ACC112 (cell line): ENCODE measurements around the gene ALOX15.
A peak's percentile ranks its signal among the peaks of the same experiment; 100 is the strongest.
"Not testable (repeated sequence)": the region's sequence is repeated elsewhere in the genome, so short reads cannot be mapped to it uniquely, and the experiment has no call there.

Source experiments
- H2AFZ ChIP-seq: fragments of 200-600 bp; sonication (generic); one replicate; pipeline ENCODE4 v1.6.0; 2017; ENCODE audit warnings: antibody characterized with exemption, low read length; ENCODE audit not compliant: unreplicated experiment
- H3K27ac ChIP-seq: fragments of 200-600 bp; sonication (generic); 2 replicates; pipeline ENCODE4 v1.5.1; 2014; ENCODE audit warnings: low read depth, mild to moderate bottlenecking, antibody characterized with exemption, low read length, moderate library complexity
- H3K27me3 ChIP-seq: fragments of 200-600 bp; sonication (generic); 2 replicates; pipeline ENCODE4 v1.6.1; 2014; ENCODE audit warnings: mild to moderate bottlenecking, antibody characterized with exemption, low read length, moderate library complexity, mixed read lengths; ENCODE audit not compliant: insufficient read depth
- H3K36me3 ChIP-seq: fragments of 200-600 bp; sonication (generic); 2 replicates; pipeline ENCODE4 v1.6.1; 2016; ENCODE audit warnings: mild to moderate bottlenecking, antibody characterized with exemption, low read length, moderate library complexity, mixed read lengths; ENCODE audit not compliant: insufficient read depth
- H3K4me1 ChIP-seq: fragments of 200-600 bp; sonication (generic); one replicate; pipeline ENCODE4 v1.6.1; 2016; ENCODE audit warnings: low read length, mixed read lengths; ENCODE audit not compliant: insufficient read depth, unreplicated experiment, control insufficient read depth
- H3K4me3 ChIP-seq: fragments of 200-600 bp; sonication (generic); 2 replicates; pipeline ENCODE4 v1.5.1; 2014; ENCODE audit warnings: mild to moderate bottlenecking, low read depth, low read length
- H3K79me2 ChIP-seq: fragments of 200-600 bp; sonication (generic); one replicate; pipeline ENCODE4 v1.6.0; 2016; ENCODE audit warnings: low read length; ENCODE audit not compliant: control insufficient read depth, unreplicated experiment, insufficient read depth

ALOX15 gene

DNA sequence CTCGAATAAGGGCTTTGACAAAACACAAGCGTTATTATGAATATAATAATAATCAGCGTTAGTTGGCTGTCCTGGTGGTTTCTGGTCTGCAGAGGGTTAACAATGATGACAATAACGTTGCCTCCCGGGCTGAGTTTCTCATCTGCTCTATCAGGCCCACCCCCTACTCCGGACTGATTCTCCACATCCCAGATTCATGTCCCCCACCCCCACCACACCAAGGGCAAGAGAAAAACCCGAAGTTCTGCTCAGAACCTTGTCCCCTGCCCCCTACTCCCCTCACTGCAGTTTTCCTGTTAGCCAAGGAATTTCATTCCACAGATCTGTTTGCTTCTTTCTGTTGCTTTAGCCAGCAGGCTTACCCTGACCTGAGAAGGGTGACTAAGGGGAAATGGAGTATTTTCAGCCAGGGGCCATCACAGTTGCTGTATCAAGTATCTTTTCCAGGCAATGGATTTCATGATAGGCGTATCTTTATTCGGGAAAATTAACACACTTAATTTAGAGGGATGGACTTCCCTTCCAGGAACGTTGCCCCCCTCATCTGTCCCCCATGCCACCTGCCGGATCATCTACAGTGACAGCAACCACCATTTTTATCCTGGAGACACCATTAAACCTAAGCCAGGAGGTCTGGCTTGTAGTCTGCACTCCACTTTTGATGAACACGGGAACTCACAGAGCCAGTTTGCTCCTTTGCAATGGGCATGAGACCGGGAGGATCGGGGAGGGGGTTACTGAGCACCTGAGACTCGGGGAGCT is 23.7 kb downstream of the ALOX15 start:
- Histone ChIP-seq H3K4me3 (no peak overlapping the region), H3K79me2 (no peaks in the 10 kb centered on the region), H3K4me1 (no peaks in the 10 kb centered on the region), H3K27me3 (peaks cover 19% of the 10 kb centered on the region), H2AFZ (no peak overlapping the region), H3K36me3 (no peaks in the 10 kb centered on the region), H3K27ac (no peak overlapping the region)

DNA sequence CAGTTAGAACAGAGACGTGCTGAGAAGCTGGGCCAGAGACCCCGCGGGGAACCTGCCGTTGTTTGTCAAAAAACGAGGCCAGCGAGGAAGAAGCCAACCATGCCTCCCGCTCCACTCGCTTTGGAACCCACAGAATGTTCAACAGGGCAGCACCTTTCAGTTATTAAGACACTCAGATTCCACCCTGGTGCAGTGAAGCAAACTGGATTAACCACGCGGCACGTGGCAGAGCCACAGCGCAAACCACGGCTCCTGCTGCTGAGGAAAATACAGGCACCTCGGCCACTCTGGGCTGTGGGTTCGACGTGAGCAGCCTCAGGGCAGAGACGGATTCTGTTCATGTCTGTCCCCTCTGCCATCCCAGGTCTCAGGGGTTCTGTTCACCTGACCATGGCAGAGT is 24.4 kb downstream of the ALOX15 start:
- Histone ChIP-seq H2AFZ (no peak overlapping the region), H3K4me1 (no peaks in the 10 kb centered on the region), H3K36me3 (no peaks in the 10 kb centered on the region), H3K4me3 (no peak overlapping the region), H3K79me2 (no peaks in the 10 kb centered on the region), H3K27ac (no peak overlapping the region), H3K27me3 (peaks cover 19% of the 10 kb centered on the region)

DNA sequence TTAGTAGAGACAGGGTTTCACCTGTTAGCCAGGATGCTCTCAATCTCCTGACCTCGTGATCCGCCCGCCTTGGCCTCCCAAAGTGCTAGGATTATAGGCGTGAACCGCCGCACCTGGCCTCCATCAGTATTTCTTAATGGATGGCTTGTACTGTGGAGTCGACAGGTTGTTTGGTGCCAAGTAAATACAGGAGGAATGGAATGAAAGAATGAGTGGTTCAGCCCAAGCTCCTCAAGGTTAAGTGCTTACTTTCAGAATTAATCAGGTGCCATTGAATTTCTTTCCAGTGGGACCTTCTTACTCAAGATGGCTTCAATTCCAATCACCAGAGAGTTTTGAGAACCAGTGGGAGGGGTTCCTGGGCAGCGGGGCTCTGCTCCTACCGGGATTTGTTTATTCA is 25.0 kb downstream of the ALOX15 start:
- no peak overlapping the region for H3K27ac ChIP-seq
- no peaks in the 10 kb centered on the region for H3K79me2 ChIP-seq
- no peak overlapping the region for H2AFZ ChIP-seq
- H3K36me3 ChIP-seq = no peaks in the 10 kb centered on the region
- H3K4me1 ChIP-seq = no peaks in the 10 kb centered on the region
- peaks cover 19% of the 10 kb centered on the region for H3K27me3 ChIP-seq
- no peak overlapping the region for H3K4me3 ChIP-seq

DNA sequence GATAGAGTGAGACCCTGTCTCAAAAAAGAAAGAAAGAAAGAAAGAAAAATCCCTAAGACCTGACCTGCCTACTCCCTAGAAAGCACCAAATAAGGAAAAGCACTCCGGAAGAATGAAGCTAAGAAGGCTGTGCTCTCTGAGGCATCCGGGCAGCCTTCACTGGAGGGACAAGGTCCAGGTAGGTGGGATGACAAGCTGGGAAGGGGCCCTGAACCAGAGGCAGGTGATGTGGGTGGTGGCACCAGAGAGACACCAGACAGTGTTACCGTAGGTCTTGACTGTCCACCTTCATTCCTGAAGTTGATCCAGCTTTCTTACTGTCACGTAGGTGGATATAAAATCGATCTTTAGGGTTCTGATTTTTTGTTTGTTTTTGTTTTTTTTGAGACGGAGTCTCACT is 30.8 kb downstream of the ALOX15 start:
- no peak overlapping the region for H3K4me3 ChIP-seq
- no peaks in the 10 kb centered on the region for H3K79me2 ChIP-seq
- no peak overlapping the region for H2AFZ ChIP-seq
- H3K4me1 ChIP-seq = no peaks in the 10 kb centered on the region
- peaks cover 26% of the 10 kb centered on the region for H3K27me3 ChIP-seq
- H3K27ac ChIP-seq = no peak overlapping the region
- H3K36me3 ChIP-seq = no peaks in the 10 kb centered on the region

DNA sequence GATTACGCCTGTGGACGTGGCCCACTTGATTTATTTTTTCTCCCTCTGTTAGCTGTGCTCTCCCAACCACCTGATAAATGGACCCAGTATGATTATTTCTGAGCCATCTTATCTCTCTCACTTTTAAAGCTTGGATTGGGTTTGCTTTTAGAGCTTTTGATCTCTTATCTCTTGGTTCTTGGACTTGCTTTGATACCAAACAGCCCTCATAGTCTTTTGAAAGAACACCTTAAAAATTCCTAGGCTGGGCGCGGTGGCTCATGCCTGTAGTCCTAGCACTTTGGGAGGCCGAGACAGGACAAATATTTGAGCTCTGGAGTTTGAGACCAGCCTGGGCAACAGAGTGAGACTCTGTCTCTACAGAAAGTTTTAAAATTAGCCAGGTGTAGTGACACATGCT is 31.3 kb downstream of the ALOX15 start:
- Histone ChIP-seq H2AFZ (no peak overlapping the region), H3K27me3 (peaks cover 26% of the 10 kb centered on the region), H3K4me1 (no peaks in the 10 kb centered on the region), H3K27ac (no peak overlapping the region), H3K79me2 (no peaks in the 10 kb centered on the region), H3K4me3 (no peak overlapping the region), H3K36me3 (no peaks in the 10 kb centered on the region)

DNA sequence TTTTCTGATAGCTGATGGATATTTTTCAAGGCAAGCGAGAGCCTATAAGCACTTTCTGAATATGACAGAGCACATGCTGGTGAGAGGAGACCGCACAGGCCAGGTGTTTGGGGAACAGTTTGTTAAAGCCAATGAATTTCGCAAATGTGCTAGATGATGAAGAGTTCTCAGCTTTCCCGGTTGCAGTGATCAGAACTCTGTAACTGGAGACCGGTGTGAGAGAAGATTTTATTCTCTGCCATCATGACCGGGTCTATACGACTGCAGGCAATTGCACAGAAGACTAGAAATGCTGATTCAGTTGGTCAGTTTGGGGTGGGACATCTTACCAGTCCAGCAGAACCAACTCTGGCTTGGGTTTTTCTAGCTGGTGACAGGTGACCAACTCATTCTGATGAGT is 31.7 kb downstream of the ALOX15 start:
- Histone ChIP-seq H2AFZ (no peak overlapping the region), H3K27ac (no peak overlapping the region), H3K27me3 (peaks cover 26% of the 10 kb centered on the region), H3K79me2 (no peaks in the 10 kb centered on the region), H3K4me1 (no peaks in the 10 kb centered on the region), H3K4me3 (no peak overlapping the region), H3K36me3 (no peaks in the 10 kb centered on the region)

DNA sequence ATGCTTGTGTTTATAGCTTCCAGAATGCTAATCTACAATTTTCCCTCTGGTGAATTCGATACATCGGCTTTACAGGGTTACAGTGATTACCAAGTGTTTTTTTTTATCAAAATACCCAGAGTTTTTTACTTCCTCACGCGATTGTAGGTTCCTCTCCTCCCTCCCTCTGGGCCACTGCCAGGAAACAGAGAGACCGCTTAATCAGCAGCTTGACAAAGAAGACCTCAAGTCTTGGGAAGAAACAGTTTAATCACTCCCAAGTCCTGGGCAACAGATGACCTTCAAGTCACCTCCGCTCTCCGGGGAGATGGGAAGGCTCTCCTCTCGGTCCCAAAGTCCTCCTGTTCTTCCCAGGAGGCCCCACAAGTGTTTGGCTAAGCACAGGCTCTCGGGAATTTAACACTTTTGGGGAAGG is 33.7 kb downstream of the ALOX15 start:
- Histone ChIP-seq H3K36me3 (no peaks in the 10 kb centered on the region), H2AFZ (peak overlapping the region; percentile 69), H3K79me2 (no peaks in the 10 kb centered on the region), H3K4me3 (no peak overlapping the region), H3K4me1 (no peaks in the 10 kb centered on the region), H3K27ac (no peak overlapping the region), H3K27me3 (peaks cover 26% of the 10 kb centered on the region)

DNA sequence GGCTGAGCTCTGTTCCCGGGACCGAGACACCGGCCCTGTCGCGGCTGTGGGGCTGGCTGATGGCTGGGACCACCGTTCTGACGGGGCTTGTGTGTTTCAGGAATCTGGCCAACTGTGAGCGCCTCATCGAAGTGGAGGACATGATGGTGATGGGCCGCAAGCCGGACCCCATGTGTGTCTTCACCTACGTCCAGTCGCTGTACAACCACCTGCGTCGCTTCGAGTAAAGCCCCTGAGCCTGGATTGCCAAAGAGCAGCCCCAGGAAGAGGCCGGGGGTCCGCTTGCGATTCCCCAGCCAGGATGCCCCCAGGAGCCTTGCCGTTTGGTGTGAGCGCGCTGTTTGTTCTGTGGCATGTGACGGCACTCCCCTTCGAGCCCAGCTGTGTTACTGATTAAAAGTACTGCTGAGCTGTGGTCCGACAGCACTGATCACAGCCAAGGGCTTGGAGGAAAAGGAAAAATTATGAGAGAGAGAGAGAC is 34.2 kb downstream of the ALOX15 start:
- Histone ChIP-seq H2AFZ (peak overlapping the region; percentile 69), H3K79me2 (no peaks in the 10 kb centered on the region), H3K4me3 (no peak overlapping the region), H3K36me3 (no peaks in the 10 kb centered on the region), H3K27me3 (peaks cover 26% of the 10 kb centered on the region), H3K4me1 (no peaks in the 10 kb centered on the region), H3K27ac (no peak overlapping the region)

DNA sequence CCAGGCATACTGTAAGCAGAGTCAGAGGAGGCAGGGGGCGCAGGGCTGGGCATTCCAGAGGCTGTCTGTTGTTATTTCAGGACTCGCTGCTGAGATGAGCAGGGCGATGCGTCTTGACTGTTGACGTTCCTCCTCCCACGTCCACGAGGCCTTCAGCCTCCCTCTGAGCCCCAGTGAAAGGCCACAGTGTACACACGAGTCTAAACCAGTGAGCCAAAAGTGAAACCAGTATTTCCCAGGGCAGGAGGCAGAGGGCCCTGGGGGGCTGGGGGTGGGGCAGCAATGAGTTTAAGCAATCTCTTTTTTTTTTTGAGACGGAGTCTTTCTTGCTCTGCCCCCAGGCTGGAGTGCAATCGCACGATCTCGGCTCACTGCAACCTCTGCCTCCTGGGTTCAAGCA is 35.7 kb downstream of the ALOX15 start:
- H3K4me1 ChIP-seq = no peaks in the 10 kb centered on the region
- no peak overlapping the region for H3K27ac ChIP-seq
- H3K4me3 ChIP-seq = no peak overlapping the region
- no peak overlapping the region for H2AFZ ChIP-seq
- H3K79me2 ChIP-seq = no peaks in the 10 kb centered on the region
- H3K27me3 ChIP-seq = peaks cover 28% of the 10 kb centered on the region
- H3K36me3 ChIP-seq = no peaks in the 10 kb centered on the region

DNA sequence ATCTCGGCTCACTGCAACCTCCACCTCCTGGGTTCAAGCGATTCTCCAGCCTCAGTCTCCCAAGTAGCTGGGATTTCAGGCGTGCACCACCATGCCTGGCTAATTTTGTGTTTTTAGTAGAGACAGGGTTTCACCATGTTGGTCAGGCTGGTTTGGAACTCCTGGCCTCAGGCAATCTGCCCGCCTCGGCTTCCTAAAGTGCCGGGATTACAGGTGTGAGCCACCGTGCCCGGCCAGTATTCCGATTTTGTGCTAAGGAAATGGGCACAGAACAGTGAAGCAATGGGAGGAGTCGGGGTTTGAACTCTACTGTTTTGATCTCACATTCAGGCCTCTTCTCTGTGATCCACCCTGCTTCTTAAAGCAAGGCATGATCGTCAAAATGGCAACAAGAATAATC is 36.7 kb downstream of the ALOX15 start:
- H3K27me3 ChIP-seq = peaks cover 27% of the 10 kb centered on the region
- not testable (repeated sequence) for H3K4me3 ChIP-seq, H3K79me2 ChIP-seq, H3K4me1 ChIP-seq, H3K27ac ChIP-seq, H3K36me3 ChIP-seq, H2AFZ ChIP-seq

DNA sequence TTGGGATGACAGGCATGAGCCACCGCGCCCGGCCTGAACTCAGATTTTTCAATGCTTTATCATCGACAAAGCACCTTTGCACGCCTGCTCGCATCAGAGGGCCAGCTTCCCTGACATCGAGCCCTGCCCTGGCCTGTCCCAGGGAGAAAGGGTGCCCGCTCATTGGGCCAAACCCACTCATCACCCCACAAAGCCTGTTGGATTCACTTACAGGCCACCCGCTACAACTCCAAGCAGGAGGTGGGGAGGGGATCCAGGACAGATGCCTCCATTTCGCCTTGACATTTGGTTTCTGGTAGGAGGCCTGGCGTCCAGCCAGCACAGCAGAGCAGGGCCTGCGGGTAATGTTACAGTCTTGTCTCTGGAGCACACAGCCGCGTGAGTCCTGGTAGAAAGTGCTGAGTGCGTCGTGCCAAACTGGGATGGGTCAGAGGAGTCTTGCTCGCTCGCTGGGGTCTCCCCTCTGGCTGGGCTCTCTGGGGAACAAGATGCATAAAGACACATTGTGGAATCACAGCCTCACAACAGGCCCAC is 37.3 kb downstream of the ALOX15 start:
- Histone ChIP-seq H2AFZ (no peak overlapping the region), H3K79me2 (no peaks in the 10 kb centered on the region), H3K4me3 (no peak overlapping the region), H3K27ac (no peak overlapping the region), H3K36me3 (no peaks in the 10 kb centered on the region), H3K4me1 (peaks cover 6% of the 10 kb centered on the region), H3K27me3 (peaks cover 27% of the 10 kb centered on the region)
